ENCODE data around the gene ATP1B3. TPM values are rescaled to one million over a fixed set of nuclear protein-coding genes. Genes with fewer than 3 reads are reported as not detected.

Gene ATP1B3
- total and polyA plus RNA-seq, 10 of the 15 experiments (the other 5 are each of a cell fraction or from before 2014, with no cell fraction given) = 41.4 to 200 (median 94.0) TPM

DNA sequence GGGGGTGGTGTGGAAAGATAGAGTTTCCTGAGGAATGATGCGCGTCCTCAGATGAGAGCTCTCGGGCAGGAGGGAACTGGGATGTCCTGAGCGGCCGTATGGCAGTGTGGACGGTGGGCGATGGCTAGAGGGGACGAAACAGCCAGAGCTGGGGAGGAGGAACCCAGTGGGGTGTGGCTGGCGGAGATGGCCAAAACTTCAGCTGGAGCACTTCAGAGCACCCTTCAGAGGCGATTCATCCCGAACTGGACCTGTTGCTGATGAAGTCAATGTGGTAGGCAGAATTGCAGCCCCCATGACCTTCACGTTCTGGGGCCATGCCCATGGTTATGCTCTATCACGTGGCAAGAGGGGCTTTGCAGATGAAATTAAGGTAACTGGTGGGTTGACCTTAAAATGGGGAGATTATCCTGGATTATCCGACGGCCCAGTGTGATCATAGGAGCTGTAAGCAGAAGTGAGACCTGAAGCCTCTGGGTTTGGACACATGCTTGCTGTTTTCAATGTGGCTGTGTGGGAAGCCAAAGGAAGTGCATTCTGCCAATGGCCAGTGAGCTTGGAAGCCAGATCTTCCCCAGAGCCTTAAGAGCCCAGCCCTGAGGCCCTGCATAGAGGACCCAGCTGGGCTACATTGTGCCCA, 52.3 kb downstream of the ATP1B3 start (continued):
- TF ChIP-seq, protein P1, sequence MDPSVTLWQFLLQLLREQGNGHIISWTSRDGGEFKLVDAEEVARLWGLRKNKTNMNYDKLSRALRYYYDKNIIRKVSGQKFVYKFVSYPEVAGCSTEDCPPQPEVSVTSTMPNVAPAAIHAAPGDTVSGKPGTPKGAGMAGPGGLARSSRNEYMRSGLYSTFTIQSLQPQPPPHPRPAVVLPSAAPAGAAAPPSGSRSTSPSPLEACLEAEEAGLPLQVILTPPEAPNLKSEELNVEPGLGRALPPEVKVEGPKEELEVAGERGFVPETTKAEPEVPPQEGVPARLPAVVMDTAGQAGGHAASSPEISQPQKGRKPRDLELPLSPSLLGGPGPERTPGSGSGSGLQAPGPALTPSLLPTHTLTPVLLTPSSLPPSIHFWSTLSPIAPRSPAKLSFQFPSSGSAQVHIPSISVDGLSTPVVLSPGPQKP (IDR thresholded peaks at IDR 0.05; ENCODE audit: low read depth, low read length) = no peak

DNA sequence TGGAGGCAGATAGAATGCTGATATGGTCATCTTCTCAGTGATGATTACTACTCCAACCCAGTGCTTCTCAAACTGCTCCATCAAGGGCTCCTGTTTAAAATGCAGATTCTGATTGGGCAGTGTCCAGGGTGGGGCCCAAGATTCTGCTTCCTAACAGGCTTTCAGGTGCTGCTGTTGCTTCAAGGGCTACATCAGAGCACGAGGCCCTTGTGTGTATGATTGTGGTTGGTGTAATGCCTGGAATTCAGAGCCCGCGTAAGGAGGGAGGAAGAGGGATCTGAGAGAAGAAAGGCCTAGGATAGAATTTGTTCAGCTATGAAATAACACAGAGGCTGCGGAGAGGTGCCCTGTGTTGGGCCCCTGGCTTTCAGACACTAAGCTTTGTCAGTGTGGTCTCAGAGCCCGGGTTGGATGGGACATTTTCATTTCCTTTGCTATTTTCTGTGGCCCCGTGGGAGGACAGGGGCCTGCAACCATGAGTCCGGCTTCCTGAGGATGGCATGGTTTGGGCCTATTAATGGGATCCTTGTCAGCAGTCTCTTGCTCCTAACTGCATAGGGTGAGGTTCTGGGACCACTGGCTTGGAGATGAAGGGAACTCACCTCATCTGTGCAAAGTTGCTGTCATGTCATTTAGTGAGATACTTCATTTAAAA, 53.0 kb downstream of the ATP1B3 start:
- no TSS peak for BruUV-seq (replicated peaks)
- no peak for FAIRE-seq
- POLR2A ChIA-PET = no interaction called here

More for the DNA sequence above, 53.0 kb downstream of the ATP1B3 start:
- CTCF ChIA-PET = no interaction called here
- no peak overlapping the region for H3K4me3 ChIP-seq
- H3K4me1 ChIP-seq (ENCODE audit: control insufficient read depth, insufficient read depth, low read length) = no peaks in the 10 kb centered on the region
- H4K20me1 ChIP-seq (ENCODE audit: control insufficient read depth, insufficient read depth) = no peaks in the 10 kb centered on the region
- no peaks in the 10 kb centered on the region for H3K27me3 ChIP-seq (replicated peaks in 1 of 2; ENCODE audit: control insufficient read depth in 2 of 2, insufficient read depth in 2 of 2, low read length in 1 of 2)
- ATAC-seq (no peak; the same call in 2 of the 3 replicates), DNase-seq (ENCODE audit: low read depth, low spot score) (no peak)
- 87% methylated on average over 7 of the region's 7 CpGs for WGBS (ENCODE audit: insufficient coverage, insufficient replicate concordance, low lambda C conversion rate, missing lambda C conversion rate)
- H3K9ac ChIP-seq (ENCODE audit: control insufficient read depth, insufficient read depth, low read length) = no peak overlapping the region
- no peak overlapping the region for H3K27ac ChIP-seq (ENCODE audit: control insufficient read depth, insufficient read depth)
- H3K79me2 ChIP-seq (ENCODE audit: control insufficient read depth, insufficient read depth, low read length) = no peaks in the 10 kb centered on the region
- 0 out of 2 replicates have a peak, but pooled peaks have one; percentile 26 for TF ChIP-seq PML (IDR thresholded peaks at IDR 0.05; ENCODE audit: low read length)
- TF ChIP-seq, protein P2, sequence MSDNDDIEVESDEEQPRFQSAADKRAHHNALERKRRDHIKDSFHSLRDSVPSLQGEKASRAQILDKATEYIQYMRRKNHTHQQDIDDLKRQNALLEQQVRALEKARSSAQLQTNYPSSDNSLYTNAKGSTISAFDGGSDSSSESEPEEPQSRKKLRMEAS (IDR thresholded peaks at IDR 0.05; ENCODE audit: low read depth, low read length) = no peak
- in situ Hi-C loops (cut with MboI) = no loop called here
- no peak overlapping the region for H2AFZ ChIP-seq (ENCODE audit: control insufficient read depth, low read depth, low read length)
- H3K36me3 ChIP-seq (ENCODE audit: control insufficient read depth in 2 of 2, insufficient read depth in 2 of 2, low read length in 1 of 2) = peaks cover 4 to 5% of the 10 kb centered on the region in 2 experiments; a peak in 3 of 4 replicates
- intact Hi-C loops (cut with micrococcal nuclease; ENCODE audit: unreplicated experiment) = no loop called here
- SMC1A ChIA-PET (ENCODE audit: uncharacterized antibody, unreplicated experiment) = no interaction called here
- RAD21 ChIA-PET (ENCODE audit: unreplicated experiment) = no interaction called here
- H3K4me2 ChIP-seq (ENCODE audit: control insufficient read depth, insufficient read depth) = no peak overlapping the region
- H3K9me3 ChIP-seq (replicated peaks; ENCODE audit: control insufficient read depth, insufficient read depth, low read length) = no peaks in the 10 kb centered on the region

Measured in GM12878 (cell line).